H54 (cell line): Measurements from ENCODE around the gene WDFY2.
"Not testable (repeated sequence)": the region's sequence is repeated elsewhere in the genome, so short reads cannot be mapped to it uniquely, and the experiment has no call there.

Experiments
- DNase-seq: peaks from one replicate; pipeline ENCODE4 v3.0.0; 2011; ENCODE audit warnings: low spot score, mixed read lengths; ENCODE audit not compliant: insufficient read length
- FAIRE-seq: peaks from 3 replicates; lab custom pipeline; 2011; peaks lifted over from hg19 to GRCh38; lab: Jason Lieb, UNC
- POLR2A ChIP-seq: IDR thresholded peaks from 2 replicates; pipeline ENCODE4 v1.6.1; 2011; ENCODE audit warnings: low read depth, mild to moderate bottlenecking, low read length

Gene WDFY2

DNA sequence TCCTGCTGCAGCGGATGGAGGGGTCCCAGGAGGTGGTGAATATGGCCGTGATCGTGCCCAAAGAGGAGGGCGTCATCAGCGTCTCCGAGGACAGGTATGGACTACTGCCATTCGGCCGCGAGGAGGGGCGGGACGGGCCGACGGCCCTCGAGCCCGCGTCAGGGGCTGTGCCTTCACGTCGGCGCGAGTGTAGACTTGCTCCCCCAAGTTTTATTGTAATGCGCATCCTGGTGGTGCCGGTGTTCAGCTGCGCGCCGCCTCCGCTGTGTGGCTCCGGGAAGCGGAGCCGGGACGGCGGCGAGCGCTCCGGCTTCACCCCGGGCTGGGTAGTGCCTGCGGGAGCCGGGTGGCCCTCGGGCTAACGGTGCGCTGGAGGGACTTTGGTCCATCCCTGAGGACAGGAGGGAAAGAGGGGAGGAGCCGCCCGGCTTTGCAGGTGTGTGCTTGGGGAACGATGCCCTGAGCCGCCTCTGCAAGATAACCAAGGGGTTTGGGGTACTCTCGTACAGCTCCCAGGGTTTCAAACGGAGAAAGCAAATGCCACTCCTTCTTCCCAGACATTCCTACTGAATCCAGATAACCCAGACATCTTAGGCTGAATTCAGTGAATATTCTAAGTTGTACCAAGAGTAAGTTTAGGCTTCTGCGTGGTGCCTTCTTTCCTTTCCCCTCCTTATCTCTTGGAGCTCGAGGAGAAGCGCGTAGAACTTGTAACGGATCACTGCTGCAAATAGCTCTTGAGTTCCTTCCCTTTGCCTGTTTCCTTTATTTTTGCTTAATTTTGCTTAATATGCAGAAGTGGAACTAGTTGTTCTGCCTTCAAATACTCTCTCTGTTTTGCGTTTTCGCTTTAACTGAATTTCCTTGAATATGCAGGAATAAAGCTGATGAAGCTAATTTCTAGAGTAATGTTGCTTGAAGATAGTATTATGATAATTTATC, 740 bp downstream of the WDFY2 start:
- peak; percentile 5 for DNase-seq
- FAIRE-seq: no peak
- TF ChIP-seq POLR2A: no peak

DNA sequence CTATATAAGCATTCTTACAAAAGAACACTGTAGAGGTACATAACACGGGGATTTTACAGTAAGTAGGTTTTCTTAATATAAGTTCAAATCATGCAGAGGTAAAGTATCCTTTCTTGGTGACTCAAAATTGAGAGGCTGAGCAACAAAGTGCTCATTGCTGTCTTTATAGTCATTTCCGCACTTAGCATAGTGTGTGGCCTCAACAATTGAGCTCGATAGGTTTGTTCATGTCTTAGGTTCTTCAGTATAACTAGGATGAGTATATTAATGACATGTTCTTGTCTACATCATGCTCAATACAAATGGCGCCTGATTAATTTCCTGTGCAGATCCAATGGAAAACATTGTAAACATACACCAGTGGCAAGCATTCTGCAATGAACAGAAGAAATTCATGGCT, 1.4 kb downstream of the WDFY2 start:
- FAIRE-seq (peak; percentile 20), DNase-seq (no peak)
- TF ChIP-seq POLR2A: no peak

DNA sequence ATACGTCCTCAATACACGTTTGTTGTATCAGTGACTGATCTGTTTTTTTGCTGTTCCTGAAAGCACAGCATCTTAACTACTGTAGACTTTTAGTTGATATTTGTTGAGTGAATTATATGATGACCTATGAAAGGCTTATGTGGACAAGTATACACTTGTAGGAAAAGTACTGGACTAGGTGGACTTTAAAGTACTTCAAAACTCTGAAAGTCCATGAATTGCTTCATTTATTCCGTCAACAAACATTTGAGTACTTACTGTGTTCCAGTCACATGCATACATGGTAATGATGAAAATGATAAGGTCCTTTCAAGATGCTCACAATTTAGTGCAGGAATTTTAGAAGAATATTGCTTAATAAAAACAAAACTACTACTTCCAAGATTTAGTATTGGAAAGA, 3.1 kb downstream of the WDFY2 start:
- no peak for DNase-seq
- TF ChIP-seq POLR2A: no peak
- no peak for FAIRE-seq

DNA sequence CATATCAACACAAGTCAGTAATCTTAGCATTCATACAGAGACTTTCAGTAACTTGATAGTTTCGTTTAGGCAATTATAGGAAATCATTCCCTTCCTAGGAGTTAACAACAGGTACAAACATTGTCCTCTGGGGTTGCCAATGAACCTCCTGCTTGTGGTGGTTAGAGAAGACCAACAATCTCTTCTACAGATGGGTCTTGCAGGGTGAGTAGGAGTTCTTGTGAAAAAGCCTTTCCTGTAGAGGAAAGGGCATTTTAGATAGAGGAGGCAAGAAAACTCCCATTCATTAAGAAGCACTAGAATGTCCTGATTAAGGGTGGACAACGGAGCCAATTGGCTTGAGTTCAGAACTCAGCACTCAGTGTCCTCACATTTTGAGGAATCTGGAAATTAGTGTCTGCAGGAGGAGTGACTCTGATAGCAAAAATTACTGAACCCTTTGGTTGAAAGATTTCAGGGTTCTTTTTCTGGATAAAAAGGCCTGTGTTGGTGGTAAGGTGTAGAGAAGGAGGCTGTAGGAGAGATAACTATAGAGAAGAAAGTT, 4.2 kb downstream of the WDFY2 start:
- no peak for FAIRE-seq

DNA sequence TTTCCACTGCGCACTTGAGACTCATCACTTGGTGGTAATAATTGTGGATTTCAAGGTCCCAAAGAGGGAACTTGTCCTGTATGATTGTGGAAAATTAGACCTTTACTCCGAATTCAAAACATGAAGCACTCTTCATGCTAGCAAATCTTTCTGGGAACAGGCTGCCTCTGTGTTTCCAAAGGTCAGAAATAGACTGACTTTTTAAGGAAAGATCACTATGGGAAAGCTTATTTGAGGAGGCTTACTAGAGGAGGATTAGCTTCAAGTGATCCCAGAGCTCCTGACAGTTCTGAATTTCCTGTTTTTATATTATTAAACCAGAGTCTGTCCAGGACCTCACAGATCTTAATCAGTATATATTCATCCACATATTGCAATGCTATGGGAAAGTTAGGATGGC, 5.5 kb downstream of the WDFY2 start:
- no peak for TF ChIP-seq POLR2A
- FAIRE-seq (no peak), DNase-seq (no peak)

More for the DNA sequence above, 4.2 kb downstream of the WDFY2 start:
- no peak for DNase-seq
- no peak for TF ChIP-seq POLR2A

DNA sequence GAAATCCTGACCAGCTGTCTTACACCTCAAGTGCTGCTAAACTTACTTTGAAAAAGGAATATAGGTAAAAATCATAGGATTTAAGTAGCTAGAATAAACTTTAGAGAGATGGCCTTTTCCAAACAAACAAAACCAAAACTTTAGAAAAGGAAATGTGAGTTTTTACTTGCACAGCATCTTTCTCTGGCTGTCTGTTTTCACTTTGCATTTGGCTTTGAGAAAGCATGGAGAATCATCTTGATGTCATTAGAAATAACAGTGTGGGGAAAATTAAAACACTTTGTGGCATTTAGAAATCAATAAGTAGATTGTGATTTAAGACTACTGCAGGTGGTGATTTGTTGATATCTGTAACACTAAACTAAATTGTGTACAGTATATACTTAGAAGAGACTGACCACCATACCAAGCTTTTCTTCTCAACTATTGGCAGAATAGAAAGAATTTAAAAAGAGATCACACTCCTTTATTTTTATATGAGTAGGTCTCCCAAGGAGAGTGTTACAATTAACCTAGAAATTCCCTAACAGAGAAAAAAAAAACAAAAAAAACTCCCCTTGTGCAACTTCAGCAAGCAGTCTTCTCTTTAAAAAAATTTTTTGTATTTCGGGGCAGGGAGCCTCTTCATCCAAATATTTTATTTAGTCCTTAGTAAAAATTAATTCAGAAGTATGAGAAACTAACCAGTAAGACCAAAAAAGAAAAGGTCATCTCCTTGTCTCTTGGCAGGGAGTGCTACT, 6.1 kb downstream of the WDFY2 start:
- TF ChIP-seq POLR2A: no peak
- no peak for DNase-seq
- no peak for FAIRE-seq

DNA sequence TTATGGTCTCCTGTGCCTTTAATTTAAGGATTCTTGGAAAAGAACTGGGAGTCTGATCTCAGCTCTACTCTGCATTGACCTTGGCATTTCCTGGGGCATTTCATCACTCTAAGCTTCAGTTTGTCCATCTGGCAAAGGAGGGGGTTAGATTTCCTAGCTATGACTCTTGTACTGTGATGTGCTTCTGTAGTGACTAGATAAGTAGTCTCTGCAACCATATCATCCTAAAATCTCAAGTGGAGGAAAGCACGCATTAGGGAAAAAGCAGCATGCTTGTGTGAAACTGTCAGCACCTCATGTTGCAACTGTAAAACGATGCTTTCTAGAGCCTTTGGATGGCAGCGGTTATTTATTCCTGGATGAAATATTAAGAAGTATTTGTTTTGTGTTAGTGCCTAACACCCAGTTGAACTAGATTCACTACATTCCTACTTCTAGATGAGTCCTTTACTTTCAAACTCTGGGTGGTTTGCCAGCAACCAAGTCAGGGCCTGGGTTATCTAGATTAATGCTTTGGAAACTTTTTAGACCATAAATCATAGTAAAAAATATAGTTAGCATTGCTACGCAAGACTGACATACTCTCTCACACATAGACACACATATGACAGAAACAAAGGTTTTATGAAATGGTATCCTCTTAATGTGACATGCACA, 6.8 kb downstream of the WDFY2 start:
- no peak for TF ChIP-seq POLR2A
- peak; percentile 90 for FAIRE-seq
- peak; percentile 6 for DNase-seq

DNA sequence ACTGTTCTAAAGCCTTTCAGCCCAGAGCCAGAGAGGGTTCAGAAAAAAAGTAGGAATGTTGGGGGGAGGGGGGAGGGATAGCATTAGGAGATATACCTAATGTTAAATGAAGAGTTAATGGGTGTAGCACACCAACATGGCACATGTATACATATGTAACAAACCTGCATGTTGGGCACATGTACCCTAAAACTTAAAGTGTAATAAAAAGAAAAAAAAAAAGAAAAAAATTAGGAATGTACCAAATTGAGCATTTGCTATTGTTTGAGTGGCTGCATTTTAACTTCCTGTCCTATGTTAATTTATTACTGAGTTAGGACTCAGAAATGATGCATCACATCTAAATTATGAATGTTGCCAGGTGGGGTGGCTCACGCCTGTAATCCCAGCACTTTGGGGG, 7.7 kb downstream of the WDFY2 start:
- not testable (repeated sequence) for DNase-seq, FAIRE-seq

DNA sequence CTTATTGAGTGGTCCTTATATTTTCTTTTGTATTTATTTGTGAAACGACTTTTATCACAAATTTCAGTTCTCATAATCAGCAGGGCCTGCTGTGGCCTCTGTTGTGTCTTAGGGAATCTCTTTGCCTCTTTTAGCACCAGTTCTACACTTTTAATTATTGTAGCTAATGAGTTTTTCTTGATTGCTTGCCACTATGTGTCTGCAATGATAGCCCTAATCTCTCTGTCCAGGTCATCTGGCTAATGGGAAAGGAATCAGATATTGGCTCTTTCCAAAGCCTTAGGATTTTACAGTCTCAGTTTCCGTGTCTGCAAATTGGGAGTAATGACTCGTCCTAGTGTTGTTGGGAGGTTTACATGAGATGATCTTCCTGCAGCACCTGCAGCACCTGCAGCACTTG, 10.2 kb downstream of the WDFY2 start:
- no peak for TF ChIP-seq POLR2A
- DNase-seq (no peak), FAIRE-seq (no peak)

DNA sequence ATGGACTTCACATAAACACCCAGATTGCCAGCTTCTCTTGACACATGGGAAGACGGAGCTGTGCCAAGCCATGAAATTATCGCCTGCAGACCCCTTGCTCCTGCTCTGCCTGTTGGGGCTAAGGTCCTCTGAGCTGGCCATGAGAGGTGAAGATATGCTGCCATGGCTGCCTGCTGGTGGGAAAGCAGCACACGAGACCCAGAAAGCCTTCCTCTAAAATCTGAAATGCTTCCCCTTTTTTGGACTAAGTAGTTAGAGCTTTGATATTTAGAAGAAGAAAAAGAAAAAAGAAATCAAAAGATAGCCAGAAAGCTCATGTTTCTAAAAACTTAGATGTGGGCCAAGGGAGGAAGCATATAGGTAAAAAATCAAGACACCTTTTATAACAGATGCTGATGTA, 11.2 kb downstream of the WDFY2 start:
- FAIRE-seq (no peak), DNase-seq (no peak)
- no peak for TF ChIP-seq POLR2A

GRCh38 chr13:51596541-51596940, 12.3 kb downstream of the WDFY2 start:
- FAIRE-seq (no peak), DNase-seq (no peak)
- TF ChIP-seq POLR2A: no peak

- no peak for TF ChIP-seq POLR2A
- no peak for DNase-seq
- no peak for FAIRE-seq
Measured at GRCh38 chr13:51599444-51600176, 15.3 kb downstream of the WDFY2 start.

GRCh38 chr13:51600703-51601102, 16.4 kb downstream of the WDFY2 start:
- no peak for DNase-seq
- no peak for FAIRE-seq
- TF ChIP-seq POLR2A: no peak
